Measurements from ENCODE around the gene HEXIM2. TPM values are rescaled to one million over a fixed set of nuclear protein-coding genes. Genes with fewer than 3 reads are reported as not detected.
A peak's percentile ranks its signal among the peaks of the same experiment; 100 is the strongest.

Gene HEXIM2
- polyA plus RNA-seq, 1 of the 3 experiments (the other 2 are of a cell fraction), result 9.3 TPM

GRCh38 chr17:45170280-45170930, 8.7 kb downstream of the HEXIM2 start:
- ChIA-PET CTCF (interaction anchor here (1.1 to 5.0 kb wide), 5 partner anchors 9 to 38 kb away, joined by 3 to 54 read pairs (median 4); partner anchors contain the start of genes HEXIM1, HEXIM2 and PLCD3), POLR2A (interaction anchor here (0.9 to 4.2 kb wide), 4 partner anchors 9 to 21 kb away, joined by 4 to 50 read pairs (median 24); partner anchors contain the start of genes HEXIM1 and HEXIM2)
- no peaks in the 10 kb centered on the region for H3K27me3 ChIP-seq (ENCODE audit: insufficient read depth)
- no peaks in the 10 kb centered on the region for H3K9me2 ChIP-seq
- no peaks in the 10 kb centered on the region for H3K79me2 ChIP-seq (ENCODE audit: insufficient read depth)
- no peak overlapping the region for H3K4me3 ChIP-seq (ENCODE audit: low read depth in 2 of 2, low read length in 1 of 2)
- H3K9me3 ChIP-seq, result no peaks in the 10 kb centered on the region
- no peaks in the 10 kb centered on the region for H3K36me3 ChIP-seq (replicated peaks in 1 of 2; ENCODE audit: control insufficient read depth in 1 of 2, insufficient read depth in 2 of 2, low read length in 1 of 2)
- peak overlapping the region; percentile 57; the same call in 1 of the 2 replicates for H2AFZ ChIP-seq (ENCODE audit: low read depth)
- peak overlapping the region; percentile 76; the same call in 1 of the 2 replicates for H3K9ac ChIP-seq
- peak overlapping the region; percentile 89 to 94 for H3K27ac ChIP-seq (ENCODE audit: low read depth in 2 of 2, low read length in 1 of 2)
- TF ChIP-seq SIN3A (IDR thresholded peaks at IDR 0.05; ENCODE audit: borderline replicate concordance, low read depth, low read length) (no peak), PBX3 (IDR thresholded peaks at IDR 0.05) (no peak), RAD21 (IDR thresholded peaks at IDR 0.05; ENCODE audit: low read length) (no peak), CHD2 (IDR thresholded peaks at IDR 0.05; ENCODE audit: low read length, partially characterized antibody) (no peak), SMC3 (IDR thresholded peaks at IDR 0.05; ENCODE audit: low read depth, low read length) (no peak), FOXJ3 (CRISPR knock-in tag; IDR thresholded peaks at IDR 0.05) (no peak), RXRA (IDR thresholded peaks at IDR 0.05; ENCODE audit: borderline replicate concordance, low read depth) (no peak)
- WGBS (ENCODE audit: low lambda C conversion rate), result 90% methylated on average over 10 of the region's 12 CpGs
- peak overlapping the region; percentile 64; the same call in 1 of the 2 replicates for H3K4me2 ChIP-seq
- no peaks in the 10 kb centered on the region for H4K20me1 ChIP-seq (ENCODE audit: insufficient read depth)
- no peak for DNase-seq
- peaks cover 29 to 34% of the 10 kb centered on the region in 2 experiments; a peak in 3 of 4 replicates for H3K4me1 ChIP-seq (ENCODE audit: control insufficient read depth in 1 of 2, insufficient read depth in 2 of 2, low read depth in 1 of 2, low read length in 1 of 2)
- H3F3A ChIP-seq (replicated peaks; ENCODE audit: insufficient read depth), result peaks cover 21% of the 10 kb centered on the region

GRCh38 chr17:45170931-45171337, 9.3 kb downstream of the HEXIM2 start:
- POLR2A ChIA-PET, result interaction anchor here (0.9 to 4.2 kb wide), 3 partner anchors 9 to 22 kb away, joined by 4 to 50 read pairs (median 44); partner anchors contain the start of genes HEXIM1 and HEXIM2
- peak overlapping the region; percentile 64 for H3K4me2 ChIP-seq
- H3K4me3 ChIP-seq (ENCODE audit: low read depth in 2 of 2, low read length in 1 of 2), result 0 out of 4 replicates have a peak overlapping the region, but pooled peaks of 1 of the 2 experiments have one; percentile 7

More at GRCh38 chr17:45170931-45171337, 9.3 kb downstream of the HEXIM2 start:
- peak; percentile 54 for DNase-seq
- H3K27ac ChIP-seq (ENCODE audit: low read depth in 2 of 2, low read length in 1 of 2), result peak overlapping the region; percentile 89 to 94
- H4K20me1 ChIP-seq (ENCODE audit: insufficient read depth), result no peaks in the 10 kb centered on the region
- H3K9me3 ChIP-seq, result no peaks in the 10 kb centered on the region
- 20% methylated on average over 3 of the region's 5 CpGs for WGBS (ENCODE audit: low lambda C conversion rate)
- H3K36me3 ChIP-seq (replicated peaks in 1 of 2; ENCODE audit: control insufficient read depth in 1 of 2, insufficient read depth in 2 of 2, low read length in 1 of 2), result no peaks in the 10 kb centered on the region
- no peaks in the 10 kb centered on the region for H3K27me3 ChIP-seq (ENCODE audit: insufficient read depth)
- peaks cover 29 to 38% of the 10 kb centered on the region in 2 experiments; a peak in 3 of 4 replicates for H3K4me1 ChIP-seq (ENCODE audit: control insufficient read depth in 1 of 2, insufficient read depth in 2 of 2, low read depth in 1 of 2, low read length in 1 of 2)
- H2AFZ ChIP-seq (ENCODE audit: low read depth), result peak overlapping the region; percentile 57
- H3K9ac ChIP-seq, result peak overlapping the region; percentile 76
- TF ChIP-seq FOXM1 (IDR thresholded peaks at IDR 0.05; ENCODE audit: low read depth) (no peak), RCOR1 (IDR thresholded peaks at IDR 0.05; ENCODE audit: low read length) (no peak), POLR2AphosphoS5 (IDR thresholded peaks at IDR 0.05; ENCODE audit: low read depth, low read length) (0 out of 2 replicates have a peak, but pooled peaks have one; percentile 10), PBX3 (IDR thresholded peaks at IDR 0.05) (peak; percentile 55; the same call in 1 of the 2 replicates), RFX5 (IDR thresholded peaks at IDR 0.05; ENCODE audit: low read length) (no peak), MEF2A (IDR thresholded peaks at IDR 0.05; ENCODE audit: borderline replicate concordance, low read depth) (no peak), MAX (IDR thresholded peaks at IDR 0.05; ENCODE audit: low read depth) (peak; percentile 66), JUND (IDR thresholded peaks at IDR 0.05) (no peak), ZBTB33 (IDR thresholded peaks at IDR 0.05; ENCODE audit: borderline replicate concordance, low read depth) (no peak), TCF12 (IDR thresholded peaks at IDR 0.05) (0 out of 2 replicates have a peak, but pooled peaks have one; percentile 23), SIN3A (IDR thresholded peaks at IDR 0.05; ENCODE audit: borderline replicate concordance, low read depth, low read length) (peak; percentile 34; the same call in 1 of the 2 replicates)
- peaks cover 21% of the 10 kb centered on the region for H3F3A ChIP-seq (replicated peaks; ENCODE audit: insufficient read depth)
- H3K79me2 ChIP-seq (ENCODE audit: insufficient read depth), result no peaks in the 10 kb centered on the region
- CTCF ChIA-PET, result interaction anchor here (1.2 to 5.0 kb wide), 4 partner anchors 10 to 35 kb away, joined by 4 to 54 read pairs (median 20); partner anchors contain the start of genes ACBD4, HEXIM1 and HEXIM2
- H3K9me2 ChIP-seq, result no peaks in the 10 kb centered on the region
